Measurements from ENCODE around the gene ANKRD63. TPM values are rescaled to one million over a fixed set of nuclear protein-coding genes. Genes with fewer than 3 reads are reported as not detected.

Gene ANKRD63
- total and polyA plus RNA-seq, 2 donors (not counting 1 experiment from before 2014, with no cell fraction given): 0.25 TPM; not detected in 1

DNA sequence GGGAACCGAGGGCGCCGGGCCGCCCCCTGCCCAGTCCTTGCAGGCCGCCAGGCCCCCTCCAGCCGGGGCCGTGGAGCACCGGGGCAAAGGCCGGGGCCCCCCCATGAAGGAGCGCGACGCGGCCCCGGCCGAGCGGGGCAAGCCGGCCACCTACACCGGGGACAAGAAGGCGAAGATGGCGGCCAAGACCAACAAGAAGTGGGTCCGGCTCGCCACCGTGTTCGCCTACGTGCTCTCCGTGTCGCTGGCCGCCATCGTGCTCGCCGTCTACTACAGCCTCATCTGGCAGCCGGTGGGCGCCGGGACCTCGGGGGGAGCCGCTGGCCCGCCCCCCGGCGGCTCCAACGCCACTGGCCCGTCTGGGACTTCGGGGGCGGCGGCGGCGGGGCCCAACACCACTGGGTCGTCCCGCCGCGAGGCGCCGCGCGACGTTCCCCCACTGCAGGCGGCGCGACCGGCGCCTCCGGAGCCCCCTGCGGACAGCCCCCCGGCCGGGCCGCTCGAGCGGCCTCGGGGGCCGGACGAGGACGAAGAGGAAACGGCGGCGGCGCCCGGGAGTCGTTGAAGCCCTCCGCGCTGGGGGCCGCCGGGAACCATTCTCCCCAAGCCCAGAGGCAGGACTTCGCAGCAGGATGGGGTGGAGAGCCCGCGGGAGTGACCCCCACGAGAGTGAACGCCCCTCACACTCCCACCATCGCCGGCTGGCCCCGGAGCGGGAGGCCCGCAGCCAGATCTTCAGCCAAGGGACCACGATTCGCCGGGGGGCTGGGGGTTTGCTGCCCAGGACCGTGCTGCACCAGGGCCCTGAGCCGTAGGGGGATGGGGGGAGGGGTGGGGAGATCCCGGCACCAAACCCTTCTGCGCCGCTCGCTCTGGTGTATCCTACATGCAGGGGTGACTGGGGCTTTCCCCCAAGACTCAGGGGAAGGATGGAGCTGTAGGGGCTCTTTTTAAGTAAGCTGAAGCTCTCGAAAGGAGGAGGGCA lies 41.4 kb upstream of the ANKRD63 start:
- ChIA-PET CTCF (interaction anchor here (0.8 to 8.5 kb wide), 11 partner anchors 12 to 907 kb away, joined by 3 to 221 read pairs (median 8); partner anchors contain the start of genes CCDC9B, CHP1 and PLCB2), POLR2A (interaction anchor here (1.2 to 1.5 kb wide), 3 partner anchors 16 to 19 kb away, joined by 4 to 14 read pairs (median 5); partner anchors contain the start of gene PLCB2)
- Histone ChIP-seq H3K79me2 (ENCODE audit: control insufficient read depth, insufficient read depth, low read length) (no peaks in the 10 kb centered on the region), H3K9me3 (ENCODE audit: control extremely low read depth in 1 of 3, control insufficient read depth in 2 of 3, insufficient read depth in 1 of 3, low read length in 2 of 3) (peaks cover 0 to 2% (median 0%) of the 10 kb centered on the region in 3 donors), H3K36me3 (replicated peaks in 1 of 2; ENCODE audit: control extremely low read depth in 1 of 2, control insufficient read depth in 1 of 2, extremely low read depth in 1 of 2, insufficient read depth in 2 of 2, low read length in 1 of 2) (no peaks in the 10 kb centered on the region), H3K27me3 (replicated peaks in 1 of 4; ENCODE audit: control extremely low read depth in 1 of 4, control insufficient read depth in 3 of 4, insufficient read depth in 4 of 4, low read length in 3 of 4) (peaks cover 0 to 2% (median 0%) of the 10 kb centered on the region in 4 experiments), H3K4me1 (ENCODE audit: control insufficient read depth in 2 of 2, insufficient read depth in 2 of 2, low read length in 2 of 2) (peaks cover 21 to 25% of the 10 kb centered on the region in 2 donors), H3K9ac (ENCODE audit: low read length) (peak overlapping the region; percentile 66), H3K27ac (ENCODE audit: low read length in 2 of 2) (no peak overlapping the region), H2AFZ (ENCODE audit: insufficient read depth, low read depth, low read length, poor library complexity, severe bottlenecking) (peak overlapping the region; percentile 61), H3K4me3 (ENCODE audit: control extremely low read depth in 1 of 5, extremely low read depth in 1 of 5, insufficient read depth in 1 of 5, low read depth in 2 of 5, low read length in 4 of 5) (peak overlapping the region; percentile 38 to 71 (median 59)), H4K20me1 (ENCODE audit: control insufficient read depth, insufficient read depth, low read length, poor library complexity, severe bottlenecking) (no peaks in the 10 kb centered on the region), H3K4me2 (replicated peaks; ENCODE audit: low read depth, low read length, poor library complexity, severe bottlenecking) (peak overlapping the region; percentile 92)
- Mint-ChIP-seq H3K27ac (peak overlapping the region; percentile 50), H3K4me1 (peaks cover 29% of the 10 kb centered on the region), H3K4me3 (peak overlapping the region; percentile 85), H3K9me3 (ENCODE audit: insufficient read depth) (no peaks in the 10 kb centered on the region), H3K27me3 (no peaks in the 10 kb centered on the region)
- WGBS (ENCODE audit: insufficient coverage): under 1% methylated on average over 99 of the region's 101 CpGs
- intact Hi-C loops (cut with micrococcal nuclease): loop anchor here (1.0 to 5.0 kb wide), 11 partner anchors 14 to 907 kb away; partner anchors contain the start of genes ANKRD63, BMF, BUB1B and CHP1
- TF ChIP-seq, protein P1, sequence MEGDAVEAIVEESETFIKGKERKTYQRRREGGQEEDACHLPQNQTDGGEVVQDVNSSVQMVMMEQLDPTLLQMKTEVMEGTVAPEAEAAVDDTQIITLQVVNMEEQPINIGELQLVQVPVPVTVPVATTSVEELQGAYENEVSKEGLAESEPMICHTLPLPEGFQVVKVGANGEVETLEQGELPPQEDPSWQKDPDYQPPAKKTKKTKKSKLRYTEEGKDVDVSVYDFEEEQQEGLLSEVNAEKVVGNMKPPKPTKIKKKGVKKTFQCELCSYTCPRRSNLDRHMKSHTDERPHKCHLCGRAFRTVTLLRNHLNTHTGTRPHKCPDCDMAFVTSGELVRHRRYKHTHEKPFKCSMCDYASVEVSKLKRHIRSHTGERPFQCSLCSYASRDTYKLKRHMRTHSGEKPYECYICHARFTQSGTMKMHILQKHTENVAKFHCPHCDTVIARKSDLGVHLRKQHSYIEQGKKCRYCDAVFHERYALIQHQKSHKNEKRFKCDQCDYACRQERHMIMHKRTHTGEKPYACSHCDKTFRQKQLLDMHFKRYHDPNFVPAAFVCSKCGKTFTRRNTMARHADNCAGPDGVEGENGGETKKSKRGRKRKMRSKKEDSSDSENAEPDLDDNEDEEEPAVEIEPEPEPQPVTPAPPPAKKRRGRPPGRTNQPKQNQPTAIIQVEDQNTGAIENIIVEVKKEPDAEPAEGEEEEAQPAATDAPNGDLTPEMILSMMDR (IDR thresholded peaks at IDR 0.05): no peak
- TF ChIP-seq EZH2 (IDR thresholded peaks at IDR 0.05; ENCODE audit: borderline replicate concordance, insufficient read depth, low read depth, low read length, poor library complexity, severe bottlenecking): no peak
- no peak for ATAC-seq (ENCODE audit: low read depth)
- peak; percentile 62 for DNase-seq

Data from B cell (primary cell).